GM12878 (cell line): ENCODE measurements around the gene SHOC2. TPM values are rescaled to one million over a fixed set of nuclear protein-coding genes. Genes with fewer than 3 reads are reported as not detected.

ENCODE experiments used
- CBX3 ChIP-seq: fragments of 200-600 bp; sonication (generic); IDR thresholded peaks from 2 replicates; pipeline ENCODE4 v1.6.1; 2016; ENCODE audit warnings: low read depth, borderline replicate concordance
- CHD1 ChIP-seq: IDR thresholded peaks from 2 replicates; pipeline ENCODE4 v1.6.1; 2012; ENCODE audit warnings: low read depth, low read length, improper control_type of control experiment
- CREM ChIP-seq: IDR thresholded peaks from 2 replicates; pipeline ENCODE4 v1.6.1; 2014; ENCODE audit warnings: antibody characterized with exemption, low read depth
- ELK1 ChIP-seq: IDR thresholded peaks from 2 replicates; pipeline ENCODE4 v1.6.1; 2012; ENCODE audit warnings: low read depth, low read length, improper control_type of control experiment
- NFYA ChIP-seq: IDR thresholded peaks from 2 replicates; pipeline ENCODE4 v1.6.1; 2011; ENCODE audit warnings: low read depth, mild to moderate bottlenecking, low read length, improper control_type of control experiment, borderline replicate concordance
- NRF1 ChIP-seq: conservative IDR thresholded peaks from 2 replicates; pipeline ENCODE4 v1.6.1; 2011; ENCODE audit warnings: mild to moderate bottlenecking, low read depth, low read length, improper control_type of control experiment
- TCF12 ChIP-seq: IDR thresholded peaks from 2 replicates; pipeline ENCODE4 v1.6.1; 2011; ENCODE audit warnings: low read depth, mild to moderate bottlenecking, low read length
- ZZZ3 ChIP-seq: IDR thresholded peaks from 2 replicates; pipeline ENCODE4 v1.6.1; 2011; ENCODE audit warnings: low read depth; ENCODE audit not compliant: control insufficient read depth, insufficient read length
- polyA plus RNA-seq, 11 experiments: library from polyadenylated mRNA; depleted of rRNA in 4 of 11; unstranded in 6 of 11; stranded (reverse) in 5 of 11; fragments of >200 nt; fragmentation: Nextera tagmentation in 4 of 11; fragmentation: Illumina TruSeq in 1 of 11; extraction: Ambion mirVana in 4 of 11; extraction: Trizol in 1 of 11; gene quantifications; 1 replicate in 1 of 11; 2 replicates in 10 of 11; pipeline versions ENCODE4 v1.2.1 to v1.2.3, GENCODE V29; 2011 to 2016; ENCODE audit warnings: inconsistent platforms in 2 of 11, missing spikeins in 2 of 11, low read depth in 1 of 11
- total RNA-seq, 4 experiments: library from RNA; depleted of rRNA in 3 of 4; stranded (reverse); fragments of >200 nt in 3 of 4; fragmentation: Illumina TruSeq in 1 of 4; extraction: Trizol in 1 of 4; gene quantifications; 2 replicates each; pipeline versions ENCODE4 v1.2.1 to v1.2.3, GENCODE V29; 2013 to 2021
- TF ChIP-seq, protein P1 (sequence below): fragments of 450-650 bp; IDR thresholded peaks from 2 replicates; pipeline ENCODE4 v1.6.1; 2017; ENCODE audit warnings: mild to moderate bottlenecking

SHOC2 gene
- total and polyA plus RNA-seq, 10 of the 15 experiments (the other 5 are each of a cell fraction or from before 2014, with no cell fraction given), result 24.8 to 65.3 (median 42.6) TPM

DNA sequence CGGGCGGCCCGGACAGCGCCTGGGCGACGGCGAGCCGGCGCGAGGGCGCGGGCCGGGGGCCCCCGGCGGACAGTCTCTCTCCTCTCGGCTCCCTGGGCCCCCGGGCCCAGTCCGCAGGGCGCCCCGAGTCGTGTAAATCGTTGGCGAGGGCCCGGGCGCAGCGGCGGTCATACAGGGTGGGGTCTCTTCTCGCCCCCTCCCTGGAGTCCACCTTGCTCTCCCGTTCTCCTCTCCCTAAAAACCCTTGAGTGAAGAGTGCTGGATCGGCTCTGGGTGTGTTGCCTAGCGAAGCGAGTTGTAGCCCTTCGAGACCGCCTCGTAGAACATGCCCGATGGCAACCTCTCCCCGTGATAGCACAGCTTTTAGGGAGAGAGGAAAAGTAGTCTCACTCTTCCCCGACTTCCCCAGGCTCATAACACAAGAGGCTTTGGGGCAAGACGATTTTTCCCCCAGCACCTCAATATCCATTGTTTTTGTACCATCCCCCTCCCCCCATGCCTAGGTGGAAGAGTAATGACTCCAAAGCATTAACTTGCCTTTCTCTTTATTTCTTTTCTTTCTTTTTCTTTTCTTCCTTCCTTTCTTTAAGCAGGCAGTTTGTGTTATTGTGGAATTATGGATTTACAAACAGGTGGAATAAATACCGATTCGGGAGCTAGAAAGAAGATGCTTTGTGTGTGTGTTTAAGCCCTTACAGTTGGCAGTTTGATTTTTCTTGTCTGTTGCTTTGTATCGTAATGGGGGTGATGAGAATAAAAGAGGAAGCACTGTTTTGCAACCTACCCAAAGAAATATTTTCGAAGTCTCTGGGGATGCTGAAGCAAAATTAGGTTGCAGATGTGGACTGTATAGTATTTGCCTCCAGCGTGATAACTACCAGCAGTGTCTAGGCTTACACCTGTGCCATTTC is 822 bp downstream of the SHOC2 start (continued):
- TF ChIP-seq, protein P1, sequence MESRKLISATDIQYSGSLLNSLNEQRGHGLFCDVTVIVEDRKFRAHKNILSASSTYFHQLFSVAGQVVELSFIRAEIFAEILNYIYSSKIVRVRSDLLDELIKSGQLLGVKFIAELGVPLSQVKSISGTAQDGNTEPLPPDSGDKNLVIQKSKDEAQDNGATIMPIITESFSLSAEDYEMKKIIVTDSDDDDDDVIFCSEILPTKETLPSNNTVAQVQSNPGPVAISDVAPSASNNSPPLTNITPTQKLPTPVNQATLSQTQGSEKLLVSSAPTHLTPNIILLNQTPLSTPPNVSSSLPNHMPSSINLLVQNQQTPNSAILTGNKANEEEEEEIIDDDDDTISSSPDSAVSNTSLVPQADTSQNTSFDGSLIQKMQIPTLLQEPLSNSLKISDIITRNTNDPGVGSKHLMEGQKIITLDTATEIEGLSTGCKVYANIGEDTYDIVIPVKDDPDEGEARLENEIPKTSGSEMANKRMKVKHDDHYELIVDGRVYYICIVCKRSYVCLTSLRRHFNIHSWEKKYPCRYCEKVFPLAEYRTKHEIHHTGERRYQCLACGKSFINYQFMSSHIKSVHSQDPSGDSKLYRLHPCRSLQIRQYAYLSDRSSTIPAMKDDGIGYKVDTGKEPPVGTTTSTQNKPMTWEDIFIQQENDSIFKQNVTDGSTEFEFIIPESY, result no peak
- no peak for TF ChIP-seq NFYA
- TF ChIP-seq NRF1, result no peak
- no peak for TF ChIP-seq CHD1
- TF ChIP-seq TCF12, result no peak
- TF ChIP-seq CBX3, result no peak
- TF ChIP-seq ELK1, result no peak
- TF ChIP-seq CREM, result no peak
- TF ChIP-seq ZZZ3, result no peak
